ENCODE results near the gene C10orf143. TPM values are rescaled to one million over a fixed set of nuclear protein-coding genes. Genes with fewer than 3 reads are reported as not detected.

The C10orf143 gene
- total RNA-seq, 1 donor from 2014 or later, result 4.7 TPM

DNA sequence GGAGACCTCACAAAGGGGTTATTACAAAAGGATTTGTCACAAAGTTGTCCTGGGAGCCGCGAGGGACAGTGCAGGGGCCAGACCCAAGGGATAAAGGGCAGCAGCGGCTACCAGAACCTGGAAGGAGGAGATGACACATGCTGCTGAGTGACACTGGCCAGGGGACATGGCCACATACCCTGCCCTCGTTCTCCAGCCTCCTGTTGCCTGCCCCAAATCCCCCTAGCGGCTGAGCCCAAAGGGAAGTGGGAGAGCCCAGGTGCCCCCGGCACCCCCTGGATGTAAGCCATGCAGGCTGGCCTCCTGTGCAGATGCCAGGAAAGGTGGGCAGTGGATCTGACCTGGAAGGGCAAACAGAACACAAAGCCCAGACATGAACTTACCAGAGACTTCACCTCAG lies 42.7 kb downstream of the C10orf143 start:
- H3K4me3 ChIP-seq (ENCODE audit: low read depth, low read length), result no peak overlapping the region
- TF ChIP-seq, protein P1, sequence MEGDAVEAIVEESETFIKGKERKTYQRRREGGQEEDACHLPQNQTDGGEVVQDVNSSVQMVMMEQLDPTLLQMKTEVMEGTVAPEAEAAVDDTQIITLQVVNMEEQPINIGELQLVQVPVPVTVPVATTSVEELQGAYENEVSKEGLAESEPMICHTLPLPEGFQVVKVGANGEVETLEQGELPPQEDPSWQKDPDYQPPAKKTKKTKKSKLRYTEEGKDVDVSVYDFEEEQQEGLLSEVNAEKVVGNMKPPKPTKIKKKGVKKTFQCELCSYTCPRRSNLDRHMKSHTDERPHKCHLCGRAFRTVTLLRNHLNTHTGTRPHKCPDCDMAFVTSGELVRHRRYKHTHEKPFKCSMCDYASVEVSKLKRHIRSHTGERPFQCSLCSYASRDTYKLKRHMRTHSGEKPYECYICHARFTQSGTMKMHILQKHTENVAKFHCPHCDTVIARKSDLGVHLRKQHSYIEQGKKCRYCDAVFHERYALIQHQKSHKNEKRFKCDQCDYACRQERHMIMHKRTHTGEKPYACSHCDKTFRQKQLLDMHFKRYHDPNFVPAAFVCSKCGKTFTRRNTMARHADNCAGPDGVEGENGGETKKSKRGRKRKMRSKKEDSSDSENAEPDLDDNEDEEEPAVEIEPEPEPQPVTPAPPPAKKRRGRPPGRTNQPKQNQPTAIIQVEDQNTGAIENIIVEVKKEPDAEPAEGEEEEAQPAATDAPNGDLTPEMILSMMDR (conservative IDR thresholded peaks at IDR 0.05; ENCODE audit: low read depth, low read length), result no peak
- no peak for DNase-seq (ENCODE audit: low read depth)

DNA sequence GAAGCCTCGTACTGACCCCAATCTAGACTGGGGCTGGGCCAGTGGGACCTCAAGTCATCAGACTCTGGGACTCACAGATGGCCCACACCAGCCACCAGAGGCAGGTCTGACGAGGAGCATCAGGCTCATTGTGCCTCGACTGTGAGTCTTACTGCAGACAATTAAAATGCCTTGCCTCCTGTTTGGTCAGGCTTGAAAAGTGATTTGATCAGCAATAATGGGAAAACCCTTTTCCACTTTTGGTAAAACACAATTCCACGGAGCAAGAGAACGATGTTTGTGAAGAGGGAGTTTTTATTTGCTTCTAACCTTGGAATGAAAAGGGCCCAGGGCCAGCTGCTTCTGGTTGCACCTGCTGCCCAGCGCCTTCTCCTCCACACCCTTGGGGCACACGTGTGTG lies 43.9 kb downstream of the C10orf143 start:
- TF ChIP-seq, protein P1 (conservative IDR thresholded peaks at IDR 0.05; ENCODE audit: low read depth, low read length), result no peak
- DNase-seq (ENCODE audit: low read depth), result no peak
- H3K4me3 ChIP-seq (ENCODE audit: low read depth, low read length), result no peak overlapping the region

DNA sequence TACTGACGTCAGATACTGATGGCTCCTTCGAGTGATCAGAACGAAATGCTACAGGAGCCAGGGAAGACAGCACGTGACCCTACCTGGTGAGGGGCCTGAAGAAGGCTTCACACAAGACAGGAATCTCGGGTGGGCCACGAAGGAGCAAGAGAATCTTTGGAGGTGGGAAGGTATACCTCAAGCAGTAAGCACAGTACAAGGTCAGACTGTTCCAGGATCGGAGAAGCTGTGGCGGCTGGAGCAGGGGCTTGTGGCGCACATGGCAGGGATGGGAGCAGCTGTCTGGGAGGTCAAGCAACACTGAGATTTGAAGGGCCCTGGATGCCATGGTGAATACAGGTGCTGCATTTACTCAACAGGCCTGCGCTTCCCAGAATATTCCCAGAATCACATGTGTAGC lies 45.4 kb downstream of the C10orf143 start:
- DNase-seq (ENCODE audit: low read depth), result no peak
- TF ChIP-seq, protein P1 (conservative IDR thresholded peaks at IDR 0.05; ENCODE audit: low read depth, low read length), result no peak
- H3K4me3 ChIP-seq (ENCODE audit: low read depth, low read length), result no peak overlapping the region

- H3K4me3 ChIP-seq (ENCODE audit: low read depth, low read length), result no peak overlapping the region
- TF ChIP-seq, protein P1 (conservative IDR thresholded peaks at IDR 0.05; ENCODE audit: low read depth, low read length), result no peak
- no peak for DNase-seq (ENCODE audit: low read depth)
These were observed 45.8 kb downstream of the C10orf143 start for GRCh38 chr10:130064783-130065182.

- TF ChIP-seq, protein P1 (conservative IDR thresholded peaks at IDR 0.05; ENCODE audit: low read depth, low read length), result no peak
- no peak overlapping the region for H3K4me3 ChIP-seq (ENCODE audit: low read depth, low read length)
- no peak for DNase-seq (ENCODE audit: low read depth)
These were observed 47.7 kb downstream of the C10orf143 start for GRCh38 chr10:130062976-130063375.

GRCh38 chr10:130062201-130062600 lies 48.4 kb downstream of the C10orf143 start:
- no peak for DNase-seq (ENCODE audit: low read depth)
- TF ChIP-seq, protein P1 (conservative IDR thresholded peaks at IDR 0.05; ENCODE audit: low read depth, low read length), result no peak
- H3K4me3 ChIP-seq (ENCODE audit: low read depth, low read length), result no peak overlapping the region

DNA sequence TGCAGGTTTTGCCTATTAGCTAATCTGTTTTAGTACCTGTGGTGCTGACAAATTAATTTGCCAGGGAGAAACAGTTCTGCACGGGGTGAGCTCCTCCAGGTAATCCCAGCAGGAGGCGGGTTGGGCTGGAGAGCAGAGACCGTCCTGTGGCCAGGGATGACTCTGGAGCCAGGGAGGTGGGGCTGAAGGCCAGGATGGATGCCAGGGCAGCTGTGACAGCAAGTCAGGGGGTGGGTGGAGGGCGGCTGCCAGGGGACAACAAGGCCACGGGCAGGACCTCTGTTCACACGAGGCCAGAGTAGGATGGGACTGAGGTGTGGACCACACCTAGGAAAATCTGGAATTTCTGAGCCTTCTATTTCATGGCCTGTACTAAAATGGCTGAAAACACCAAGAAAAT lies 48.9 kb downstream of the C10orf143 start:
- H3K4me3 ChIP-seq (ENCODE audit: low read depth, low read length), result no peak overlapping the region
- TF ChIP-seq, protein P1 (conservative IDR thresholded peaks at IDR 0.05; ENCODE audit: low read depth, low read length), result no peak
- DNase-seq (ENCODE audit: low read depth), result no peak
